Inflammatory macrophage treated with lipopolysaccharide for 1 hour (primary cell): ENCODE results near the gene CHRNA1.
A peak's percentile ranks its signal among the peaks of the same experiment; 100 is the strongest.

Experiments
- DNase-seq, 2 donors: peaks; one replicate each; pipeline ENCODE4 v3.0.0-alpha.2; 2020 to 2022

The CHRNA1 gene

DNA sequence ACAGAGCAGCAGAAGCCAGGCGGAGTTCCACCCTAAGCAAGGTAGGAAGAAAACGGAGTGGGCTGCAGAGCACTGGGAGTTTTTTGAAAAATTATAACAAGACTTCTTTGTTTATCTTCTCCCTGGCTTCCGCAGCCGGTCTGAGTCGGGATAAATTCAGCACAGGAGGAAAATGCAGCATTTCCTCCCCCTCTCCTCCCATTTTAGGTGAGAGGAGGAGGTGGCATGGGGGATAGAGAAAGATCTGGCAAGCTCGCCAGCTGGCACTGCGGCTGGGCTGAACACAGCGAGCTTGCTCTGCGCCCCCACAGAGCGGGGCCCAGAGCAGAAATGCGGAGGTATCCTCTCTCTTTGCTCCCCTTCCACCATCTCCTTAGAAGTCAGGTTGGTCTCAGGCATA lies 17.7 kb upstream of the CHRNA1 start:
- DNase-seq = no peak

DNA sequence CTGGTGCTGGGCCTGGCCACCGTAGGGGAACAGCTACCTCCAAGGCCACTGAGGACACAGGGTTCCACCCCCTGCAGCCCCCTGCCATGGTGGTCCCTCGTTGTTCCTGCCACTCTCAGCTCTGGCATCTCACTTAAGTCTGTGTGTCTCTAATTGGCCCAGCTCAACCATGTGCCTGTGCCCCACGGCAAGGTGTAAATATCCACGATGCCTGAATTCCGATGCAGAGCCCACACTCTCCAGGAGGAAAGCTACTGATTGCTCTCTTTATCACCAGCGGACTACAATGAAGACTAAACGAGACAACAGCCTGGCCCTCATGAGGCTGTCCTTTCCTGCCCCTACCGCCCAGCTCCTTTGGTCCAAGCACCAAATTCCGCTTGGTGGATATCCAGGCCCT lies 17.0 kb upstream of the CHRNA1 start:
- DNase-seq = no peak

- DNase-seq = no peak
Observed at GRCh38 chr2:174780856-174781255, 16.6 kb upstream of the CHRNA1 start.

GRCh38 chr2:174780191-174780840 lies 16.0 kb upstream of the CHRNA1 start:
- DNase-seq = no peak

DNA sequence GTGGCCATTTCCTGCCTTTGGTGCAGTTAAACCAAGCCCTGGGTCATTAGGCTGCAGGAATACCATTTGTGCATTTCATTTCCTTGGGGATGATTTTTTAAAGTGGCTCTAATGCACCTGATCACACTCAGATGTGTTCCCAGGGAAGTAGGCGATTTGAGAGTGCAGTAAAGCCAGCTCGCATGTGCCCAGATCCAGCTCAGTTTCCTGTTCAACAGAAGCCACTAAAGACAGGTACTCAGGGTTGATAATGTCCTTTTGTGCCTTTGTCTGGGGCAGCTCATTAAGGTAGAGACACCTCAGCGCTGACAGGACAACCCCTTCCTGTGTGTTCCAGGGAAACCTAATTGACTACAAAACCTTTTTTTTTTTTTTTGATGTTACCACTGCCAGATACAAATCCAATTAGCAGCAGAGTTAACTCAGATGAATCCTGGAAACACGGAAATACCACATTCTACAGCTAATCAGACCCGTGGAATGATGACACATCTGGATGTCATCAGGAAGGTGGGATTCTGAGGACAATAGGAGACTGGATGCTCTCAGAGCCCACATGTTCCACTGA lies 15.2 kb upstream of the CHRNA1 start:
- no peak for DNase-seq

DNA sequence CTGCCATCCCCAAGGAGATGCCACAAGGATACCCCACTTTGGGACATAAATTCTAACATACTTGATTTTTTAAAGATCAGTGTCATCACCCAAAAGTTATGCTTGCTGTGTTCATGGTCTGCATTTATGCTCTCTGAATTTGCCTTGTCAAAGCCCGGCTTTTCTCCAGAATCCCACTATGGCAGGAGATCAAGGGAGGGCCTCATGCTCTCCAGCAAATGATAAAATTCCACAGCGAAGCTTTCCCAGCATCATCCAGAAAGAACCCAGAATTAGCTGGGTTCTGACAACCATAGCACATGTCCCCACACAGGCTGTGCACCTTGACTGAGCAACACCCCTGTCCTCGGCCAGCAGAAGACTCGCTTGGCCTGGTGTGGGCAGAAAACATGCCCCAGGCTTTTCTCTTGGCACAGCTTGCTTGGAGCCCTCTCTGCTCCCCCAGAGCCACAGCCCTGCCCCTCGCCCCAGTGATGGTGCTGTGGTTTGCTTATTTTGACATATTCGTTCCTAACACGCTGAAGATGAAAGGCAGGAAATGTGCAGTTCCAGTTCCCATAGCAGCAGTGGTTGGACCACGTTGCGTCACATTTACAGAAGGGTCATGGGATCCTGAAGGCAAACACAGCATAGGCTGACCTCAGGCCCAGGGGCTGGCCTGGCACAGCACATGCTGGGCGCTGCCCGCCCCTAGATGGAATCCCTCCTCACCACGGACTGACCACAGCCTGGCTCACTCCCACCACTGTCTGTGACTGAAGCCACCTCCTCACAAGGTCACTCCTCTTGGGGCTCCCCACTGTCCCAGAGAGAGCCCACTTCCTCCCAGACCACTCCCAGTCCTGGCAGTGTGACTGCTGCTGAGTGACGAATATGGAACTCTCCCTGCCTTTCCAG lies 14.1 kb upstream of the CHRNA1 start:
- peak; percentile 90 to 98 for DNase-seq

DNA sequence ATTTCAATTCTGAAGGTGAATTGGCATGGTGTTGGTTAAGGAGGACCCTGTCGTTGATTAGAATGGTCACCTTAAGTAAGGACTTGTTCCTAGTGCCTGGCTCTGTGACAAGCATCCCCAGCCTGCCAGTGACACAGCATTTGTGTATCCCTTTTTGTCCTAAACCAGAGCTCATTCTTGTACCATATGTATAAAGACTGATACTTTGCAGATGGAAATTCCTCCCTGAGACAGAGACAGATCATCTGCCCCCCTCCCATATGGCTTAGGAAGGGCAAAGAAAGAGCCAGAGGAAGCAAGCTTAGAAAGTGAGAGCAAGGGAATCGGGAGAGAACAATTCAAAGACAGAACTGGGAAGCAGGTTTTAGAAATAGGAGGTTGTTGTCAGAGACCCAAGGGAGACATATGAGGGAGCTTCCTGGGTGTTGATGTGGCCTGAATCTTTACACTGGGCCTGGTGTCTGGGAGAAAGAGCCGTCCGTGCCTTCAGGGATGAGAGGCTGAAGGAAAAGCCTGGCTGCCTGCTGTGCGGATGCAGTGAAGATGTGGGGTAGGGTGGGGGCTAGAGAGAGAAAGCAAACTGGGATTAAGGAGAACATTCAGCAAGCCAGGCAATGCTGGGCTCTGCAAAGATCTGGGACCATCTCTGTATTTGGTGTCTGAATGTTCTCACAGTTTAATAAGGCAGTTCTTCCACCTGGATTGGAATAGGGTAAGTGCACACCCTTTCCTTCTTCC lies 13.2 kb upstream of the CHRNA1 start:
- DNase-seq = no peak

- DNase-seq = no peak
Observed at GRCh38 chr2:174776675-174777074, 12.4 kb upstream of the CHRNA1 start.

- no peak for DNase-seq
Observed at GRCh38 chr2:174776223-174776622, 12.0 kb upstream of the CHRNA1 start.

DNA sequence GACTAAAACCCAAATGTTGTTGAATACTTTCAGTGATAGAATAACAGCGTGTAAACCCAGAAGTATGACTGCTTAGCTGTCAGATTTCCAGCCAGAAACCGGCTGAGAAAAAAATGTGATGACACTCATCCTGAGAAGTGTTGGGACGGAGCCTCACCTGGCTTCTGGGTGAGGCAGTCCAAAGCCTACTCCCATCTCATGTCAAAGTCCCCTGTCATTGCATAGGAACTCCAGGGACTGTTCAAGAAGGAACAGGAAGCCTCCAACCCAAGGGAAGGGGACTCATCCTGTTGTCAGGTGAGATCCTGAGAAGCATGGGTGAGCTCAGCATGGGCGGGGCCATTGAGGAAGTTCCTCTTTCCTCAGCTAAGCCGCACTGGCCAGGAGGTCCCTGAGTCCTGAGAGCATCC lies 11.3 kb upstream of the CHRNA1 start:
- DNase-seq = no peak

DNA sequence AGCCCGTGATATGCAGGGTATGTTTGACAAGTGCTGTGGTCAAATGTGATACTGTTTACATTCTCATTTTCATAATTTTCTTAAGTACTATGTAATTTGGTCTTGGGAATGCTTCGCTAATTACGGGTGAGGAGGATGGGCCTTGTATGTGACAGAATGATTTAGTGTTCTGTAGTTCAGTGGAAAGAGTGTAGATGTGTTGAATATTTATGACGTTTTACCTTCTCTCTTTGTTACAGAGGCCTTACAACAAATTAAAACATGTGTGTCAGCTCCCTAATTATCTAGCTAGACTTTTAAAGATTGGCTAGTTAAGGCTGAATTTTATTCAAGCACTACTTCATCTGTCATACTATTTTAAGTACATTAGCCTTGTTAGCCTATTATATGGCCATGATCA lies 10.6 kb upstream of the CHRNA1 start:
- DNase-seq = no peak

DNA sequence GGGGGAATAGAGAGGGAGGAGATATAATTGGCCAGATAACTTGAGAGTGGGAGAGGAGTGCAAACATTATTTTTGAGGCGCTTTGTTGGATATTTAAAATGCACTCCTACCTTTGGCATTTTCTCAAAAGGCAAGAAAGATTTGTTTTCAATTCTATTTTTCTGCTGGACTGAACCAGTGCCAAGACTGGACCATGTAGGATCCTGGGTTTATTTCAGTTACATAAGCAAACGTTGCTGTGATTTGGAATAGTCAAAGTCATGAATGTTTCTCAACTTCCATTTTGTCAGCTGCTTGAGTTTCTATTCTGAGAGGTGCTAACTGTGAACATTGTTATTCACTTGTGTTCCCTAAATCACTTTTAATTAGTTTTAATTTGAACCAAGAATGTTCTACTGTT lies 8.9 kb upstream of the CHRNA1 start:
- DNase-seq = peak in 1 of 2 donors; percentile 27

GRCh38 chr2:174772472-174772801 lies 8.2 kb upstream of the CHRNA1 start:
- no peak for DNase-seq

- peak; percentile 74 to 78 for DNase-seq
Observed at GRCh38 chr2:174771631-174772471, 7.6 kb upstream of the CHRNA1 start.

GRCh38 chr2:174771136-174771535 lies 6.9 kb upstream of the CHRNA1 start:
- DNase-seq = no peak

DNA sequence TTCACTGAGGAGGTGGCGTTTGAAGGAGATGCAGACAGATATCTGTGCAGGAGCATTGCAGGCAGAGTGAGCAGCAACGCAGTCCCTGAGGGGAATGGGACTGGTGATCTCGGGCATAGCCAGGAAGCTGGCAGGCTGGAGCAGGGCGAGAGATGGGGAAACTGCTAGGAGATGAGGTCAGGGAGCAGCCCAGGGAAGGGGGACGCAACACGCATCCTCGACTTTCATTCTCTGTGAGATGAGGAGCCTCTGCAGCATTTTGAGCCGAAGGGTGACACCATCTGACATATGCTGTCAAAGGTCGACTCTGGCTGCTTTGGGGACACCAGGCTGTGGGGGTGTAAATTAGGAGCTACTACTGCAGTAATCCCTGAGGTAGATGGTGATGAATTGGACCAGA lies 4.3 kb upstream of the CHRNA1 start:
- no peak for DNase-seq

GRCh38 chr2:174766271-174766670 lies 2.0 kb upstream of the CHRNA1 start:
- peak in 1 of 2 donors; percentile 25 for DNase-seq

DNA sequence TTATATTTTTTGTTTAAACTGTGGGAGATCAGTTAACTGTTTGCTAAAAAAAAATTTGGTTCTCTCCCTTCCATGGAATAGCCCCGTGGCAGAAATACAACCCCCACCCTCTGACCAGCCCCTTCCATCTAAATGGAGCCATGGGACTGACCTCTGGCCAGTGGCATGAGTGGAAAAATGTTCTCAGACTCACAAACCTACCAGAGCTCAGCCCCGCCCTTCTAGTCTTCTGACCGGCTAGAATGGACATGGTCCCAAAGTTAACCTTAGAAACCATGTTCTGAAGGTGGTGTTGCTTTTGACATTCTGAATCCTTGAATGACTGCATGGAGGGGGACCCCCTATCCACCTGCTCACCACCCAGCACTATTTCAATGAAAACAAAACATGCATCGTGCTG lies 1.3 kb upstream of the CHRNA1 start:
- no peak for DNase-seq

- no peak for DNase-seq
Observed at GRCh38 chr2:174763780-174764179, 492 bp downstream of the CHRNA1 start.

GRCh38 chr2:174762464-174762863 lies 1.8 kb downstream of the CHRNA1 start:
- no peak for DNase-seq

DNA sequence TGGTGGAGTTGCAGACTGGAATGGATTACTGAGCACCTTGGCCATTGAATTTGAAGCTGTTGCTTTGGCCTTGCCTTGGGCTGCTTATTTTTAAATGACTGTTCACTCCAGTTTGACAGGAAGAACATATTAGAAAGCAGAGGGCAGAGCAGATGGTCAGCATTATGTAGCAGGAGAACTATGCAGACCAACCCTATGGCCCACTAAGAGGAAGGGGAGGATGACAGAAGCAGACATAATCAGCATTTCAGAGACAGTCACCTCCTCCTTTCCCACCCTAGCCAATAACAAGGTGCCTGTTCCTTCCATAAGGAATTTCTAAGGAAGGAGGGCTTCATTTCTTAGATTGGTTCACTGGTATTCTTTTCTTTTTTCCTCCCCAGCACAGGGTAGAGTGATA lies 2.4 kb downstream of the CHRNA1 start:
- DNase-seq = no peak

DNA sequence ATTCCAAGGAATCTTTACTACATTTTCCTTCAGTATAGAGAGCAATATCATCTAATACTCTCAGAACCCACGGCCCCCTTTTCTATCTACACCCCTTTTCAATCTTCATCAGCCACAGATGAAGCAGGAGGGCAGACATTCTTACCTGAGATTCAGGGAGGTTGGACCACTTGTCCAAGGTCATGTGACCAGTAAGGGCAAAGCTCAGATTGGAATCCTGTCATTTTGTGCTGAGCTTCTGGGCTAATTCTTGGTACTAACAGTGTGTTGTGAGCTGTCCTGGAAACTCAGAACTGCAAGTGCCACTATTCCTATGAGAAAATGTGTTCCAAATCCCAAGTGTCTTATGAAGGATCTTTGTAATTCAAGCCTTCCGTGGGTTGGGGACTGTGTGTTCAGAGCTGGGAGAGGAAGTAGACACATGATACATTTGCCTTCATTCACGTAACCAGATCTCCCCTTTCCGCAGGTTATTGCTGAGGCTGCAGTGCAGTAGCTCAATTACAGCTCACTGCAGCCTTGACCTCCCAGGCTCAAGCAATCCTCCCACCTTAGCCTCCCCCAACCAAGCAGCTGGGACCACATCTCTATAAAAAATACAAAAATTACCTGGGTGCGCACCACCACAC lies 3.3 kb downstream of the CHRNA1 start:
- DNase-seq = no peak
